Measurements from ENCODE around the gene TMEM242.

GRCh38 chr6:157281570-157281969 is 41.7 kb downstream of the TMEM242 start:
- TF ChIP-seq CTCF (IDR thresholded peaks at IDR 0.05; ENCODE audit: insufficient read depth, low read depth, low read length) (no peak), EZH2 (IDR thresholded peaks at IDR 0.05; ENCODE audit: insufficient read depth, low read length) (no peak)

All from astrocyte (in vitro differentiated cells and primary cell).